NT2/D1 (cell line): ENCODE data around the gene SPNS3.
A peak's percentile ranks its signal among the peaks of the same experiment; 100 is the strongest.

ENCODE experiments used
- DNase-seq: peaks from one replicate; pipeline ENCODE4 v3.0.0-alpha.2; 2011; ENCODE audit warnings: low read depth, low spot score
- H3K27me3 ChIP-seq: 2 replicates; pipeline ENCODE4 v1.6.0; 2011; ENCODE audit warnings: mild to moderate bottlenecking; ENCODE audit not compliant: insufficient read length, insufficient read depth
- H3K36me3 ChIP-seq: 2 replicates; pipeline ENCODE4 v1.6.1; 2011; ENCODE audit warnings: mild to moderate bottlenecking, low read length, mixed read lengths; ENCODE audit not compliant: insufficient read depth, insufficient read length
- H3K4me1 ChIP-seq: 2 replicates; pipeline ENCODE4 v1.5.1; 2011; ENCODE audit not compliant: insufficient read depth, insufficient read length
- H3K4me3 ChIP-seq: 2 replicates; pipeline ENCODE4 v1.5.1; 2011; ENCODE audit warnings: low read depth; ENCODE audit not compliant: insufficient read length
- H3K9ac ChIP-seq: 2 replicates; pipeline ENCODE4 v1.6.0; 2011; ENCODE audit warnings: low read depth; ENCODE audit not compliant: insufficient read length
- H3K9me3 ChIP-seq: 2 replicates; pipeline ENCODE4 v1.5.1; 2011; ENCODE audit warnings: mild to moderate bottlenecking, low read length; ENCODE audit not compliant: insufficient read depth
- SUZ12 ChIP-seq: IDR thresholded peaks from 2 replicates; pipeline ENCODE4 v1.6.1; 2011; ENCODE audit not compliant: insufficient read length, insufficient read depth; ENCODE audit errors: extremely low read depth
- YY1 ChIP-seq: IDR thresholded peaks from 2 replicates; pipeline ENCODE4 v1.6.1; 2011; ENCODE audit not compliant: insufficient read length, insufficient read depth
- ZNF274 ChIP-seq: IDR thresholded peaks from 2 replicates; pipeline ENCODE4 v1.6.1; 2011; ENCODE audit warnings: mild to moderate bottlenecking, low read depth, low read length

The SPNS3 gene

DNA sequence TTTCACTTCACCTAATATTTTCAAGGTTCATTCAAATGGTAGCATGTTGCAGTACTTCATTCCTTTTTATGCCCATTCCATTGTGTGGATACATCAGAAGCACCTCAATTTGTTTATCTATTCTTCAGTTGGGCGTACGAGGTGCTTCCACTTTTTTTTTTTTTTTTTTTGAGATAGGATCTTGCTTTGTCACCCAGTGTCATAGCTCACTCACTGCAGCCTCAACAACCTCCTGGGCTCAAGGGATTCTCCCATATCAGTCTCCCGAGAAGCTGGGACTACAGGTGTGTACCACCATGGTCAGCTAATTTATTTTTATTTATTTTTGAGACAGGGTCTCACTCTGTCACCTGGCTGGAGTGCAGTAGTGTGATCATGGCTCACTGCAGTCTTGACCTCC, 22.5 kb upstream of the SPNS3 start:
- no peaks in the 10 kb centered on the region for H3K27me3 ChIP-seq
- no peaks in the 10 kb centered on the region for H3K9me3 ChIP-seq
- no peak overlapping the region for H3K4me3 ChIP-seq
- no peak overlapping the region for H3K9ac ChIP-seq
- no peak for DNase-seq
- TF ChIP-seq YY1 (no peak), SUZ12 (no peak), ZNF274 (no peak)
- peaks cover 2% of the 10 kb centered on the region for H3K4me1 ChIP-seq
- no peaks in the 10 kb centered on the region for H3K36me3 ChIP-seq

DNA sequence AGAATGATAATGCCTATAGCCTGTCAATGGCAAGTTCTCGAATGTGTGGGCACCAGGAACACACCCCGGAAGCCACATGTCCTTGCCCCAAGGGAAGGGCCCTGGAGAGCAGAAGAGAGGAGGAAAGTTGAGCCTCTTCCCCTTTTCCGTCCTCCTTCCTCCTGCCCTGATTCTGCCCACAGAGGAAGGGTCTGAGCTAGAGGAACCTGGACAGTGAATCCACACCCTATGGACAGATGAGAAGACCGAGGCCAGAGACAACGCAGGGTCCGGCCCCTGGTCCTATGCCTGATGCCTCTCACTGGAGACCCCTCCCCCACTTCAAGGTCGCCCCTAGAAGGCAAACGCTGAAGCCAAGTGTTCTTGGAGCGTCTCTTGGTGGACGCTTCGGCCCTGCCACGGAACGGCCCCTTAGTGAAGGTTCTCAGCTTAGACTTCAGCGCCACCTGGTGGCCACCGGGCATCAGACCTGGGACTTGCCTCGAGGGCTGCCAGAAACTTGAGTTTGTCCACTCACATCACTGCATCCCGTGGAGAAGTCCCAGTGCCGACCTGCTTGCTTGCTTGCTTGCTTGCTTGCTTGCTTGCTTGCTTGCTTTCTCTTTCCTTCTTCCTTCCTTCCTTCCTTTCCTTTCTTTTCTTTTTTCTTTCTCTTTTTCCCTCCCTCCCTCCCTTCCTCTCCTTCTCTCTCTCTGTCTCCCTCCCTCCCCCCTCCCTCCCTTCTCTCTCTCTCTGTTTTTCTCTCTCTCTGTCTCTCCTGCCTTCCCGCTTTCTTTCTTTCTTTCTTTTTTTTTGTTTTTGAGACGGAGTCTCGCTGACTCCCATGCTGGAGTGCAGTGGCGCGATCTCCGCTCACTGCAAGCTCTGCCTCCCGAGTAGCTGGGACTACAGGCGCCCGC, 20.6 kb upstream of the SPNS3 start:
- H3K4me3 ChIP-seq = peak overlapping the region; percentile 12
- H3K4me1 ChIP-seq = peaks cover 2% of the 10 kb centered on the region
- no peaks in the 10 kb centered on the region for H3K27me3 ChIP-seq
- peak; percentile 82 for DNase-seq
- H3K9ac ChIP-seq = no peak overlapping the region
- TF ChIP-seq YY1 (no peak), ZNF274 (no peak), SUZ12 (no peak)
- no peaks in the 10 kb centered on the region for H3K9me3 ChIP-seq
- no peaks in the 10 kb centered on the region for H3K36me3 ChIP-seq

DNA sequence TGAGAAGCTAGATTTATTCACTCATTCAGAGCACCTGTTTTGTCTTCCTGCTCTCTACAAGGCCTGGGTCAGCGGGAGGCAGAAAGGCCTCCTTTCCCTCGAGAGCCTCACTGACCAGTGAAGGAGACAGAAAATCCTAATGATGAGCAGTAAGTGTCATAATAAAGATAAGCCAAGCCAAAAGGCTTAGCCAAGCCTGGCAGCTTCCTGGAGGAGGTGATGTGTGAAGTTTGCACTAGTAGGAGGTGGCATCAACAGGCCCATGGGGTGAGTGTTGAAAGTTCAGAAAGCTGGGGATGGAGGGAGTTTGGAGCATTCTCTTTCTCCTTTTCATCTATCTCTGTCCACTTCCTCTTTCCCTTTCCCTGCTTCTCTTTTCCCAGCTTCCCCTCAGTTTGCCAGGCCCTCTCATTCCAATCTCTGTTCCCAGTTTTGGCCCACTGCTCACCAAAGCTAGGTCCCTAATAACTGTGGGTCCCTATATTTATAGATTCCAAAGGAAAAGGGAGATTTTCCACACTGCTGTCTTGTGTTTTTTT, 16.5 kb upstream of the SPNS3 start:
- no peak overlapping the region for H3K9ac ChIP-seq
- H3K9me3 ChIP-seq = no peaks in the 10 kb centered on the region
- H3K4me1 ChIP-seq = peaks cover 2% of the 10 kb centered on the region
- no peak overlapping the region for H3K4me3 ChIP-seq
- DNase-seq = no peak
- no peaks in the 10 kb centered on the region for H3K36me3 ChIP-seq
- H3K27me3 ChIP-seq = no peaks in the 10 kb centered on the region
- TF ChIP-seq ZNF274 = no peak
- no peak for TF ChIP-seq YY1
- no peak for TF ChIP-seq SUZ12

GRCh38 chr17:4420692-4421131, 13.0 kb upstream of the SPNS3 start:
- no peak overlapping the region for H3K4me3 ChIP-seq
- H3K27me3 ChIP-seq = no peaks in the 10 kb centered on the region
- H3K9ac ChIP-seq = no peak overlapping the region
- H3K9me3 ChIP-seq = no peaks in the 10 kb centered on the region
- no peaks in the 10 kb centered on the region for H3K36me3 ChIP-seq
- TF ChIP-seq YY1 (no peak), ZNF274 (no peak), SUZ12 (no peak)
- no peak for DNase-seq
- no peaks in the 10 kb centered on the region for H3K4me1 ChIP-seq

DNA sequence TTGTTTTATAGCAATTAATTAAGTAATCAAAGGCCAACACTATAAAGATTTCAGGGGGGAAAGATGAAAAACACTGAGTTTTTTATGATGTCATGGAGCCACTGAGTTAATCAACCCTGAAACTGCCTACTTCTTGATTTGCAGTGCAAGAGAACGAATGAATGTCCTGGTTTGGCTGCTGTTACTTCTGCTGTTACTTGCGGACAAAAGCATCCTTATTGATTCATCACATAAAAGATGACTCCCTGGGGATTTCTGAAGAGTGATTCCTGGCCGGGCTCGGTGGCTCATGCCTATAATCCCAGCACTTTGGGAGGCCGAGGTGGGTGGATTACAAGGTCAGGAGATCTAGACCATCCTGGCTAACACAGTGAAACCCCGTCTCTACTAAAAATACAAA, 10.9 kb upstream of the SPNS3 start:
- no peak for DNase-seq
- no peak overlapping the region for H3K9ac ChIP-seq

GRCh38 chr17:4425398-4425797, 8.3 kb upstream of the SPNS3 start:
- no peak for DNase-seq
- no peak overlapping the region for H3K9ac ChIP-seq
- no peak overlapping the region for H3K4me3 ChIP-seq
- no peaks in the 10 kb centered on the region for H3K4me1 ChIP-seq
- H3K36me3 ChIP-seq = no peaks in the 10 kb centered on the region
- H3K9me3 ChIP-seq = no peaks in the 10 kb centered on the region
- TF ChIP-seq SUZ12 (no peak), ZNF274 (no peak), YY1 (no peak)
- no peaks in the 10 kb centered on the region for H3K27me3 ChIP-seq

More for the DNA sequence above, 10.9 kb upstream of the SPNS3 start:
- Histone ChIP-seq H3K4me1 (no peaks in the 10 kb centered on the region), H3K9me3 (no peaks in the 10 kb centered on the region), H3K4me3 (no peak overlapping the region), H3K27me3 (no peaks in the 10 kb centered on the region), H3K36me3 (no peaks in the 10 kb centered on the region)
- TF ChIP-seq SUZ12 (no peak), YY1 (no peak), ZNF274 (no peak)

DNA sequence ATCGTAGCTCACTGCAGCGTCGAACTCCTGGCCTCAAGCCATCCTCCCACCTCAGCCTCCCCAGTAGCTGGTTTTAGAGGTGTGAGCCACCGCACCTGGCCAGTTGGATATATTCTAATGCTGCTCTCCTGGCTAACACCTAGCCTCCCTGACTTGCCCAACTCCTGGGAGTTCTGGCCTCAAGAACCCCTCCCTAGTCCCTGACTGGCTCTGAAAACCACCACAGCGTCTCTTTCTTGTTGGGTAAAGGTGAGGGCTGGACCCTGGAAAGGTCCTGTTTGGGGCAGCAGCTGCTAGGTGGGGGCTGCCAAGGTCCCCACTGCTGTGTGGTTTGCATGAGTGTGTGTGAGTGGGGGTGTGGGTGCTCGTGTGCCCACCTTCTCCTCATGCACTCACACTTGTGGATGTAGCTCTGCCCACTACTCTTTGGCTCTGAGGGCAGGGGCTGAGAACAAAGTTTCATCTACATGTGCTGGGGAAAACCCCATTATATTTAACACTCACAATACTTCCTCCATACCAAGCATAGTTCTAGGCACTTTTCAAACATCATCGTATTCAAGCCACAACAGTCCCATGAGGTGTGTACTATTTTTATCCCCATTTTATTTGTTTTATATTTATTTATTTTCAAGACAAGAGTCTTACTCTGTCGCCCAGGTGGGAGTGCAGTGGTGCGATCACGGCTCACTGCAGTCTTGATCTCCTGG, 7.1 kb upstream of the SPNS3 start:
- TF ChIP-seq ZNF274 (no peak), SUZ12 (no peak), YY1 (no peak)
- no peak overlapping the region for H3K9ac ChIP-seq
- no peaks in the 10 kb centered on the region for H3K36me3 ChIP-seq
- H3K4me1 ChIP-seq = no peaks in the 10 kb centered on the region
- no peaks in the 10 kb centered on the region for H3K27me3 ChIP-seq
- no peak overlapping the region for H3K4me3 ChIP-seq
- H3K9me3 ChIP-seq = no peaks in the 10 kb centered on the region
- DNase-seq = no peak

GRCh38 chr17:4427505-4427904, 6.2 kb upstream of the SPNS3 start:
- TF ChIP-seq SUZ12 = no peak
- TF ChIP-seq YY1 = no peak
- TF ChIP-seq ZNF274 = no peak
- no peaks in the 10 kb centered on the region for H3K4me1 ChIP-seq
- no peak overlapping the region for H3K9ac ChIP-seq
- no peaks in the 10 kb centered on the region for H3K27me3 ChIP-seq
- H3K4me3 ChIP-seq = no peak overlapping the region
- no peaks in the 10 kb centered on the region for H3K9me3 ChIP-seq
- DNase-seq = no peak
- no peaks in the 10 kb centered on the region for H3K36me3 ChIP-seq
